GM19452 (cell line): Measurements from ENCODE around the gene SOX5.

Experiments
- ATAC-seq: cut with Tn5 transposase; IDR thresholded peaks from one replicate; pipeline ENCODE4 v1.9.1; 2021; ENCODE audit not compliant: unreplicated experiment

The SOX5 gene

GRCh38 chr12:23626791-23627190, 322.7 kb downstream of the SOX5 start:
- ATAC-seq = no peak

GRCh38 chr12:23621900-23622299, 327.6 kb downstream of the SOX5 start:
- no peak for ATAC-seq

- ATAC-seq = no peak
Measured at GRCh38 chr12:23618718-23619117, 330.8 kb downstream of the SOX5 start.

- ATAC-seq = no peak
Measured at GRCh38 chr12:23617749-23618148, 331.7 kb downstream of the SOX5 start.

GRCh38 chr12:23614280-23614679, 335.2 kb downstream of the SOX5 start:
- no peak for ATAC-seq

GRCh38 chr12:23611320-23611719, 338.1 kb downstream of the SOX5 start:
- ATAC-seq = no peak

GRCh38 chr12:23600919-23601318, 348.6 kb downstream of the SOX5 start:
- ATAC-seq = no peak

- ATAC-seq = no peak
Measured at GRCh38 chr12:23596568-23596967, 352.9 kb downstream of the SOX5 start.

GRCh38 chr12:23587833-23588559, 361.5 kb downstream of the SOX5 start:
- no peak for ATAC-seq

GRCh38 chr12:23585782-23586163, 363.7 kb downstream of the SOX5 start:
- no peak for ATAC-seq

- no peak for ATAC-seq
Measured at GRCh38 chr12:23585156-23585781, 364.2 kb downstream of the SOX5 start.

GRCh38 chr12:23581913-23582312, 367.6 kb downstream of the SOX5 start:
- ATAC-seq = no peak

- ATAC-seq = no peak
Measured at GRCh38 chr12:23579257-23579656, 370.2 kb downstream of the SOX5 start.

GRCh38 chr12:23576372-23576771, 373.1 kb downstream of the SOX5 start:
- peak; percentile 87 for ATAC-seq

- no peak for ATAC-seq
Measured at GRCh38 chr12:23569356-23569755, 380.1 kb downstream of the SOX5 start.

- ATAC-seq = no peak
Measured at GRCh38 chr12:23566133-23566532, 383.3 kb downstream of the SOX5 start.

- ATAC-seq = no peak
Measured at GRCh38 chr12:23564451-23565152, 384.9 kb downstream of the SOX5 start.

GRCh38 chr12:23561364-23562345, 387.8 kb downstream of the SOX5 start:
- ATAC-seq = no peak

GRCh38 chr12:23560611-23561010, 388.9 kb downstream of the SOX5 start:
- peak; percentile 90 for ATAC-seq

GRCh38 chr12:23559268-23559753, 390.2 kb downstream of the SOX5 start:
- no peak for ATAC-seq

GRCh38 chr12:23556661-23557060, 392.8 kb downstream of the SOX5 start:
- no peak for ATAC-seq
